ENCODE measurements around the gene GALNTL6. TPM values are rescaled to one million over a fixed set of nuclear protein-coding genes. Genes with fewer than 3 reads are reported as not detected.

The GALNTL6 gene
- total RNA-seq, 2 experiments from 2014 or later: not detected

- DNase-seq: no peak
- CTCF ChIA-PET: no interaction called here
- intact Hi-C loops (cut with micrococcal nuclease): no loop called here
- POLR2A ChIA-PET: no interaction called here
- Mint-ChIP-seq H3K36me3 (no peaks in the 10 kb centered on the region), H3K27me3 (no peaks in the 10 kb centered on the region), H3K4me1 (ENCODE audit: low read depth) (no peaks in the 10 kb centered on the region), H3K27ac (no peak overlapping the region), H3K4me3 (no peak overlapping the region), H3K9me3 (peaks cover 9% of the 10 kb centered on the region)
Measured at GRCh38 chr4:171919314-171919713, 106.1 kb downstream of the GALNTL6 start.

GRCh38 chr4:171920901-171921300, 107.7 kb downstream of the GALNTL6 start:
- Mint-ChIP-seq H3K9me3 (peaks cover 9% of the 10 kb centered on the region), H3K4me1 (ENCODE audit: low read depth) (no peaks in the 10 kb centered on the region), H3K4me3 (no peak overlapping the region), H3K27me3 (no peaks in the 10 kb centered on the region), H3K27ac (no peak overlapping the region), H3K36me3 (no peaks in the 10 kb centered on the region)
- POLR2A ChIA-PET: no interaction called here
- CTCF ChIA-PET: no interaction called here
- no peak for DNase-seq
- intact Hi-C loops (cut with micrococcal nuclease): no loop called here

GRCh38 chr4:171924746-171925376, 111.7 kb downstream of the GALNTL6 start:
- no peak for DNase-seq
- ChIA-PET POLR2A (no interaction called here), CTCF (no interaction called here)
- intact Hi-C loops (cut with micrococcal nuclease): no loop called here
- Mint-ChIP-seq H3K4me1 (ENCODE audit: low read depth) (no peaks in the 10 kb centered on the region), H3K27me3 (no peaks in the 10 kb centered on the region), H3K4me3 (no peak overlapping the region), H3K9me3 (peaks cover 4% of the 10 kb centered on the region), H3K36me3 (no peaks in the 10 kb centered on the region), H3K27ac (no peak overlapping the region)

- intact Hi-C loops (cut with micrococcal nuclease): no loop called here
- no peak for DNase-seq
Measured at GRCh38 chr4:171928336-171928735, 115.1 kb downstream of the GALNTL6 start.

GRCh38 chr4:171929477-171929876, 116.3 kb downstream of the GALNTL6 start:
- Mint-ChIP-seq H3K36me3 (no peaks in the 10 kb centered on the region), H3K27ac (no peak overlapping the region), H3K27me3 (no peaks in the 10 kb centered on the region), H3K4me3 (no peak overlapping the region), H3K9me3 (peaks cover 6% of the 10 kb centered on the region), H3K4me1 (ENCODE audit: low read depth) (no peaks in the 10 kb centered on the region)
- DNase-seq: no peak
- POLR2A ChIA-PET: no interaction called here
- intact Hi-C loops (cut with micrococcal nuclease): no loop called here
- CTCF ChIA-PET: no interaction called here

More at GRCh38 chr4:171928336-171928735, 115.1 kb downstream of the GALNTL6 start:
- POLR2A ChIA-PET: no interaction called here
- no peaks in the 10 kb centered on the region for H3K4me1 Mint-ChIP-seq (ENCODE audit: low read depth)
- H3K27me3 Mint-ChIP-seq: no peaks in the 10 kb centered on the region
- H3K27ac Mint-ChIP-seq: no peak overlapping the region
- H3K36me3 Mint-ChIP-seq: no peaks in the 10 kb centered on the region
- no peak overlapping the region for H3K4me3 Mint-ChIP-seq
- CTCF ChIA-PET: no interaction called here
- H3K9me3 Mint-ChIP-seq: peaks cover 6% of the 10 kb centered on the region

- no peaks in the 10 kb centered on the region for H3K4me1 Mint-ChIP-seq (ENCODE audit: low read depth)
- CTCF ChIA-PET: no interaction called here
- H3K27me3 Mint-ChIP-seq: no peaks in the 10 kb centered on the region
- H3K27ac Mint-ChIP-seq: no peak overlapping the region
- H3K9me3 Mint-ChIP-seq: peaks cover 6% of the 10 kb centered on the region
- H3K36me3 Mint-ChIP-seq: no peaks in the 10 kb centered on the region
- POLR2A ChIA-PET: no interaction called here
- no peak for DNase-seq
- H3K4me3 Mint-ChIP-seq: no peak overlapping the region
- intact Hi-C loops (cut with micrococcal nuclease): no loop called here
Measured at GRCh38 chr4:171929907-171930306, 116.7 kb downstream of the GALNTL6 start.

- no peaks in the 10 kb centered on the region for H3K4me1 Mint-ChIP-seq (ENCODE audit: low read depth)
- ChIA-PET CTCF (no interaction called here), POLR2A (no interaction called here)
- no peak overlapping the region for H3K4me3 Mint-ChIP-seq
- peaks cover 6% of the 10 kb centered on the region for H3K9me3 Mint-ChIP-seq
- intact Hi-C loops (cut with micrococcal nuclease): no loop called here
- no peak overlapping the region for H3K27ac Mint-ChIP-seq
- no peaks in the 10 kb centered on the region for H3K36me3 Mint-ChIP-seq
- no peak for DNase-seq
- H3K27me3 Mint-ChIP-seq: no peaks in the 10 kb centered on the region
Measured at GRCh38 chr4:171932238-171932637, 119.0 kb downstream of the GALNTL6 start.

- Mint-ChIP-seq H3K9me3 (peaks cover 5% of the 10 kb centered on the region), H3K4me1 (ENCODE audit: low read depth) (no peaks in the 10 kb centered on the region), H3K27ac (no peak overlapping the region), H3K27me3 (no peaks in the 10 kb centered on the region), H3K36me3 (no peaks in the 10 kb centered on the region), H3K4me3 (no peak overlapping the region)
- intact Hi-C loops (cut with micrococcal nuclease): no loop called here
- POLR2A ChIA-PET: no interaction called here
- DNase-seq: no peak
- CTCF ChIA-PET: no interaction called here
Measured at GRCh38 chr4:171940656-171941055, 127.5 kb downstream of the GALNTL6 start.

- Mint-ChIP-seq H3K4me3 (no peak overlapping the region), H3K36me3 (no peaks in the 10 kb centered on the region), H3K27me3 (no peaks in the 10 kb centered on the region), H3K9me3 (peaks cover 13% of the 10 kb centered on the region), H3K27ac (no peak overlapping the region), H3K4me1 (ENCODE audit: low read depth) (no peaks in the 10 kb centered on the region)
- DNase-seq: no peak
- POLR2A ChIA-PET: no interaction called here
- intact Hi-C loops (cut with micrococcal nuclease): no loop called here
- CTCF ChIA-PET: no interaction called here
Measured at GRCh38 chr4:171947400-171947799, 134.2 kb downstream of the GALNTL6 start.

GRCh38 chr4:171948038-171948437, 134.8 kb downstream of the GALNTL6 start:
- H3K9me3 Mint-ChIP-seq: peaks cover 13% of the 10 kb centered on the region
- intact Hi-C loops (cut with micrococcal nuclease): no loop called here
- H3K4me1 Mint-ChIP-seq (ENCODE audit: low read depth): no peaks in the 10 kb centered on the region
- DNase-seq: no peak
- H3K27ac Mint-ChIP-seq: no peak overlapping the region
- CTCF ChIA-PET: no interaction called here
- POLR2A ChIA-PET: no interaction called here
- no peaks in the 10 kb centered on the region for H3K36me3 Mint-ChIP-seq
- no peaks in the 10 kb centered on the region for H3K27me3 Mint-ChIP-seq
- H3K4me3 Mint-ChIP-seq: no peak overlapping the region

- Mint-ChIP-seq H3K27ac (no peak overlapping the region), H3K27me3 (no peaks in the 10 kb centered on the region), H3K36me3 (no peaks in the 10 kb centered on the region), H3K9me3 (peaks cover 14% of the 10 kb centered on the region), H3K4me1 (ENCODE audit: low read depth) (no peaks in the 10 kb centered on the region), H3K4me3 (no peak overlapping the region)
- CTCF ChIA-PET: no interaction called here
- POLR2A ChIA-PET: no interaction called here
- intact Hi-C loops (cut with micrococcal nuclease): no loop called here
- no peak for DNase-seq
Measured at GRCh38 chr4:171954650-171955049, 141.4 kb downstream of the GALNTL6 start.

GRCh38 chr4:171956678-171957077, 143.5 kb downstream of the GALNTL6 start:
- DNase-seq: no peak
- Mint-ChIP-seq H3K27ac (no peak overlapping the region), H3K27me3 (no peaks in the 10 kb centered on the region), H3K36me3 (no peaks in the 10 kb centered on the region), H3K4me3 (no peak overlapping the region), H3K9me3 (peaks cover 12% of the 10 kb centered on the region), H3K4me1 (ENCODE audit: low read depth) (no peaks in the 10 kb centered on the region)
- intact Hi-C loops (cut with micrococcal nuclease): no loop called here
- ChIA-PET CTCF (no interaction called here), POLR2A (no interaction called here)

- H3K4me1 Mint-ChIP-seq (ENCODE audit: low read depth): no peaks in the 10 kb centered on the region
- H3K9me3 Mint-ChIP-seq: peaks cover 14% of the 10 kb centered on the region
- POLR2A ChIA-PET: no interaction called here
- H3K27ac Mint-ChIP-seq: no peak overlapping the region
- no peak for DNase-seq
- no peak overlapping the region for H3K4me3 Mint-ChIP-seq
- intact Hi-C loops (cut with micrococcal nuclease): no loop called here
- no peaks in the 10 kb centered on the region for H3K27me3 Mint-ChIP-seq
- no peaks in the 10 kb centered on the region for H3K36me3 Mint-ChIP-seq
- CTCF ChIA-PET: no interaction called here
Measured at GRCh38 chr4:171962110-171962509, 148.9 kb downstream of the GALNTL6 start.

- ChIA-PET POLR2A (no interaction called here), CTCF (no interaction called here)
- no peak for DNase-seq
- Mint-ChIP-seq H3K27me3 (no peaks in the 10 kb centered on the region), H3K27ac (no peak overlapping the region), H3K36me3 (no peaks in the 10 kb centered on the region), H3K9me3 (peaks cover 12% of the 10 kb centered on the region), H3K4me3 (no peak overlapping the region), H3K4me1 (ENCODE audit: low read depth) (no peaks in the 10 kb centered on the region)
- intact Hi-C loops (cut with micrococcal nuclease): no loop called here
Measured at GRCh38 chr4:171966356-171966755, 153.2 kb downstream of the GALNTL6 start.

Data from activated CD4-positive, alpha-beta memory T cell treated with anti-CD3 and anti-CD28 coated beads for 36 hours (primary cell).